Stimulated activated CD8-positive, alpha-beta memory T cell treated with anti-CD3 and anti-CD28 coated beads, Interleukin-4, amount 100 ng/mL, for 48 hours (primary cell): ENCODE data around the gene SLC37A3.
"Not testable (repeated sequence)": the region's sequence is repeated elsewhere in the genome, so short reads cannot be mapped to it uniquely, and the experiment has no call there.

Experiments used
- DNase-seq: peaks from one replicate; pipeline ENCODE4 v3.0.0-alpha.2; 2020

SLC37A3 gene, protein sequence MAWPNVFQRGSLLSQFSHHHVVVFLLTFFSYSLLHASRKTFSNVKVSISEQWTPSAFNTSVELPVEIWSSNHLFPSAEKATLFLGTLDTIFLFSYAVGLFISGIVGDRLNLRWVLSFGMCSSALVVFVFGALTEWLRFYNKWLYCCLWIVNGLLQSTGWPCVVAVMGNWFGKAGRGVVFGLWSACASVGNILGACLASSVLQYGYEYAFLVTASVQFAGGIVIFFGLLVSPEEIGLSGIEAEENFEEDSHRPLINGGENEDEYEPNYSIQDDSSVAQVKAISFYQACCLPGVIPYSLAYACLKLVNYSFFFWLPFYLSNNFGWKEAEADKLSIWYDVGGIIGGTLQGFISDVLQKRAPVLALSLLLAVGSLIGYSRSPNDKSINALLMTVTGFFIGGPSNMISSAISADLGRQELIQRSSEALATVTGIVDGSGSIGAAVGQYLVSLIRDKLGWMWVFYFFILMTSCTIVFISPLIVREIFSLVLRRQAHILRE

DNA sequence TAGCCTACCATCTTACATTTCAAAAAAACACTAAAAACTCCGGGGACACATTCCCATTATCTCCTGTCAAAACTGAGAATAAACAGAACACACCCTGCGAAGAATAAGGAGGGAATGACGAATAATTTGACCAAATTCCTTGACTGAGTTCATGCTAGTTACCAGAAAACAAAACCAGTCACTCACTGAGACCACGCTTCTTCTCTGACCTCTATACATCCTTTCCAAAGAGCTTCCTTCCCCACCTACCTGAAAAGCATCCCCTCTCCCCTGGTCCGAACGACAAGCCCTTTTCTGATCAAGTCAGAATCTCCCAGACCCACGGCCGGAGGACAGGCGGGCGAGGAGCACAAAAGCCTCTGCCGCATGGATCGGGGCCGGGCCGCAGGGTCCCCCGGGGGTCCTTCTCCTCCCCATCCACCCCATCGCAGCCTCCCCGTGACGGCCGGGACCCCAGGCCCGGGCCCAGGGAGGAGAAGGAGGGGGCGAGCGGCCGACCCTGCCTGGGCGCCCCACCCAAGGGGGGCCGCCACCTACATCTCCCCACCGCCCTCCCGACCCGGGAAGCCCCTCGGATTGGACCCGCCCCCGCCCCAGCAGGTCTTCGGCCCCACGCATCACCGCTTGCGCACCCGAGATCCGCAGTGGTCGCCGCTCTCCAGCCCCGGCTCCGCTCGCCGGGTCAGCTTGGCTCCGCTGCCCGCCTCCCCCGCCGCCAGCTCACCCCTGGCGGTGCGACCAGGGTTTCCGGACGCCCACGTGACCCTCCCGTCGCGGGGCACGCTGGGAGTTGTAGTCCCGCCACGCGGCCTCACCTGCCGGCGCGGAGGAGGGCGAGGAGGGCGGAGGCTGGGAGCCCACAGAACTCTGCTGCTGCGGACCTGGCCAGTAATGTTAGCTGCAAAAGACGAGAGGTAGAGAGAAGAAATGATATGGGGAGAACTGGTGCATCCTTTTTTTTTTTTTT is at the start of gene SLC37A3:
Gene SLC37A3 (minus strand): TSS at position 747 of the 967 bp plus-strand sequence. CDS start 16,004 bp downstream, outside the sequence.
- DNase-seq = peak; percentile 93

DNA sequence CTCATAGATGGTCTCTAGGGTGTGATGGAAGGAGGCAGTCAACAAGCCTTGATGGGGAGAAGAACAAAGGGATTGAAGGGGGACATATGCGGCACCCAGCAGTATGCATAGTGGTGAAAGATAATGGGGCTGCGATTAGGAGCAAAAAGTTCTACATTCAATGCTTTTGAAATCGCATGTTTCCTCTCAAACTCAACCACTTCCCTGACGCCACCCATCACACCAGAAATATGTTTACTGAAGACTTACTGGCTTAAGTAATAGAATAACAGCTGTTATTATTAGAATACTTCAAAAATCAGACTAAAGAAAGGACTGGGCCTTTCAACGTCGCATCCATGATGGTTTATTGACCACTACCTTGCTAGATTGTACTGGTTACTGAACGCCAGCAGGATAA is 49.5 kb upstream of the SLC37A3 start:
- DNase-seq = no peak

GRCh38 chr7:140446467-140446866 is 48.1 kb upstream of the SLC37A3 start:
- no peak for DNase-seq

GRCh38 chr7:140441519-140441918 is 43.2 kb upstream of the SLC37A3 start:
- no peak for DNase-seq

- DNase-seq = no peak
Observed at GRCh38 chr7:140440593-140440992, 42.3 kb upstream of the SLC37A3 start.

GRCh38 chr7:140439359-140439758 is 41.0 kb upstream of the SLC37A3 start:
- no peak for DNase-seq

GRCh38 chr7:140435252-140435895 is 37.0 kb upstream of the SLC37A3 start:
- no peak for DNase-seq

DNA sequence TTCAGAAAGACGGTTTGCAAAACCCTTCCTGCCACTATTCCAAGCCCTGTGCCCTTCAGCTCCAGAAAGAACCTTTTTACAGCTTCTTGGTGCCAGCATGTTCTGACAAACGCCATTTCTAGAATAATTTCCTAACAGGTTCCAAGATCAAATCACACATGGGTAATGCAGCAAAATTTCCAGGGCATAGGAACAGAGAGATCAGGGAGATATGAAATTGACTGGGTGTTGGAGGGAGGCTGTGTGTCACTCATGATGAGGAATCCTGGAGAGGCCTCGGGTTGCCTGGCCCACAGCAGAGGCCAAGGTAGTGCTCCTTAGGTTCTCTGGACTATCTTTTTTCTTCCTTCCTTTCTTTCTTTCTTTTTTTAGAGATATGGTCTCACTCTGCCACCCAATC is 35.1 kb upstream of the SLC37A3 start:
- no peak for DNase-seq

DNA sequence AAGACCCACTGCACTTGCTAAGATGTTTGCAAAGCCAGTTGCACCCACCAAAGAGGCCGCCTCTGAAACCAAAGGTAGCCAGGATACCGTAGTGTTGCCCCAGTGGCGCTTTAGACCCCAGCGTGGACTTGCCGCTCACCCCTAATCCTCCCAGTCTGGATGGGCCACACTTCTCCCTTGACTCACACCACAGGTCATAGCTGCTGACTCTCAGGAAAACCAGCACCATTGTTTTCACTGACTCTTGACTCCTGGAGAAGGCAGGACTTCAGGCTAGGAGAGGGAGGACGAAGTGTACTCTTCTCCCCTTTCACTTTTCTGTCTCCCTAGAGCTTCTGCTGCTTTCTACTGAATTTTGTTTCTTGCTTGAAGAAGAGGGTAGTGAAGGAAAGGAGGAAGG is 27.8 kb upstream of the SLC37A3 start:
- DNase-seq = no peak

- DNase-seq = no peak
Observed at GRCh38 chr7:140425718-140426117, 27.4 kb upstream of the SLC37A3 start.

GRCh38 chr7:140423501-140423900 is 25.2 kb upstream of the SLC37A3 start:
- DNase-seq = no peak

GRCh38 chr7:140421521-140421920 is 23.2 kb upstream of the SLC37A3 start:
- DNase-seq = no peak

- DNase-seq = no peak
Observed at GRCh38 chr7:140418653-140419052, 20.3 kb upstream of the SLC37A3 start.

- DNase-seq = not testable (repeated sequence)
Observed at GRCh38 chr7:140418156-140418472, 19.8 kb upstream of the SLC37A3 start.

DNA sequence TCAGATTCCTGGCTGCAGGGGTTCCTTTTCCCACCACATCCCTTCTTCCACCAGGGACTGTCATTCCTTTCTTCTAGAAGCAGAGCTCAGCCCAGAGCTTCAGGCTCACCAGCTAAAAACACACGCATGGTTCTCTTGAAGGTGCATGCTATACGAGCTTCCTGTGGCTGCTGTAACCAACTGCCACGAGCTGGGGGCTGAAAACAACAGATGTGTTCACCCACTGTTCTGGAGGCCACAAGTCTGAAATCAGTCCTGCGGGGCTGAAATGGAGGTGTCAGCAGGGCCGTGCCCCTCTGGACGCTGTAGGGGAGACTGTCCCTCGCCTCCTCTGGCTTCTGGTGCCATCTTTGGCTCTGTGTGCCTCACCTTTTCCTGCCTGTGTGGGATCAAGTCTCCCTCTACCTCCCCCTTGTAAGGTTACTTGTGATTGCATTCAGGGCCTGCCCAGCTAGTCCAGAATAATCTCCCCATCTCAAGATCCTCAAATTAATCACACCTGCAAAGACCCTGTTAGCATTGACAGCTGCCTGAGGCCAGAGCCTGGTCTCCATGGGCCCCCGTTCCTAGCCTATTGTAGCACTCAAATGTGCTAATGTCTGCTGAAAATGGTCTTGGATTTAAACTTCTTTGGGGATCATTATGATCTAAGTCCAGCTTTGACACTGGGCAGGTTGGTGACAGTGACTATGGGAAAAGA is 19.3 kb upstream of the SLC37A3 start:
- no peak for DNase-seq

DNA sequence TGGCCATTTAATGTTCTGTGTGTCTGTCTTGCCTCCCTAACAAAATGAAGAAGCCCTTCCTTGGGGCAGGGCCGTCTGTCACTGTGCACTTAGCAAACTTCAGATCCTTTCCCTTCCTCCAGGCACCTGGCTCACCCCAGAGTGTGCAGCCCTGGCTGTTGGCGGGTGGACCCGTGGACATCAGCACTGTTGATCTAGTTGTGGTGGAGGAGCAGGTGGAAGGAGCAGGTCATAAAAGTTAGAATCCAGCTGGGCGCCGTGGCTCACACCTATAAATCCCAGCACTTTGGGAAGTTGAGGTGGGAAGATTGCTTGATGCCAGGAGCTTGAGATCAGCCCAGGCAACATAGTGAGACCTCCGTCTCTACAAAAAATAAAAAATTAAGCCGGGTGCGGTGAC is 18.2 kb upstream of the SLC37A3 start:
- DNase-seq = no peak

GRCh38 chr7:140415816-140416215 is 17.5 kb upstream of the SLC37A3 start:
- not testable (repeated sequence) for DNase-seq

- DNase-seq = no peak
Observed at GRCh38 chr7:140415361-140415760, 17.0 kb upstream of the SLC37A3 start.

- DNase-seq = no peak
Observed at GRCh38 chr7:140404565-140405065, 6.3 kb upstream of the SLC37A3 start.

- DNase-seq = peak; percentile 53
Observed at GRCh38 chr7:140403878-140404564, 5.7 kb upstream of the SLC37A3 start, which contains the start of gene RAB19. RAB19 (plus strand) TSS chr7:140404058; CDS start chr7:140407647, 3,589 bp downstream.

DNA sequence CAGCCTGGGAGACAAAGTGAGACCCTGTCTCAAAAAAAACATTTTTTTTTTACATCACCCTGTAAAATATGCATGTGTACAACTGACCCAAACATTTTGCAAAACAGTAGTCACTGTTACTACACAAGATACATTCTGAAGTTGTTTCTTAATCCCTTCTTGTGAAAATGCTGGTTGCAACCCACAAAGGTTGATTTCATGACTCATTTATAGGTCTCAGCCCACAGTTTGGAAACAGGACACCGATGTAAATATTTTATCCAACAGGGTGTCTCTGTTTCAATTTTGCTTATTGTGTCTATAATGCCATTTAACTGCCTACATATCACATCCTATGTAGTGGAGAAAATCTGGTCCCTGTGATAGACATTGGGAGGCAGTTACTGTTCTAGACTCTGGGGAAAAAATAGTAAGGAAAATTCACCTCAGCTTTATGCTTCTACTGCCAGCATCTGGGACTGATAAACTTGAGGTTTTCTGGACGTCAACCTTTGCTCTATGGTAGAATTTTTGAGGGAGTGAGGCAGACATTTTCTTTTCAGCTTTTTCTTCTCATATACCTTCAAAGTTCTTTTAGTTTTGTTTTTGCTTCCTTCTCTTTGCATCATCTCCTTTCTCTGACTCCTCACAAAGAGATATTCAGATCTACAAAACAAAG is 4.0 kb upstream of the SLC37A3 start:
- DNase-seq = no peak
